CD4-positive, alpha-beta T cell treated with Interleukin-4 for 4 hours (primary cell): ENCODE data around the gene NDRG3.
A peak's percentile ranks its signal among the peaks of the same experiment; 100 is the strongest.
"Not testable (repeated sequence)": the region's sequence is repeated elsewhere in the genome, so short reads cannot be mapped to it uniquely, and the experiment has no call there.

Experiments used
- DNase-seq: peaks from one replicate; pipeline ENCODE4 v3.0.0-alpha.2; 2020

Gene NDRG3

GRCh38 chr20:36638876-36639400, 107.0 kb downstream of the NDRG3 start:
- DNase-seq: not testable (repeated sequence)

- no peak for DNase-seq
Observed at GRCh38 chr20:36634342-36634741, 111.5 kb downstream of the NDRG3 start.

GRCh38 chr20:36633285-36633772, 112.6 kb downstream of the NDRG3 start:
- no peak for DNase-seq

- no peak for DNase-seq
Observed at GRCh38 chr20:36632487-36633284, 113.2 kb downstream of the NDRG3 start.

- DNase-seq: no peak
Observed at GRCh38 chr20:36632147-36632486, 113.8 kb downstream of the NDRG3 start.

- no peak for DNase-seq
Observed at GRCh38 chr20:36631646-36632045, 114.2 kb downstream of the NDRG3 start.

GRCh38 chr20:36629719-36630681, 115.9 kb downstream of the NDRG3 start:
- DNase-seq: peak; percentile 43

- DNase-seq: peak; percentile 69
Observed at GRCh38 chr20:36628076-36628475, 117.8 kb downstream of the NDRG3 start.

GRCh38 chr20:36624944-36625324, 121.0 kb downstream of the NDRG3 start:
- no peak for DNase-seq

GRCh38 chr20:36624068-36624943, 121.6 kb downstream of the NDRG3 start:
- DNase-seq: no peak

- DNase-seq: no peak
Observed at GRCh38 chr20:36623444-36623843, 122.4 kb downstream of the NDRG3 start.

- no peak for DNase-seq
Observed at GRCh38 chr20:36620917-36621316, 125.0 kb downstream of the NDRG3 start.

GRCh38 chr20:36614781-36615557, 130.9 kb downstream of the NDRG3 start:
- no peak for DNase-seq

- DNase-seq: no peak
Observed at GRCh38 chr20:36613974-36614373, 131.9 kb downstream of the NDRG3 start.

GRCh38 chr20:36611625-36612024, 134.3 kb downstream of the NDRG3 start:
- DNase-seq: no peak

GRCh38 chr20:36608388-36608728, 137.5 kb downstream of the NDRG3 start:
- not testable (repeated sequence) for DNase-seq

GRCh38 chr20:36607586-36608387, 138.1 kb downstream of the NDRG3 start:
- no peak for DNase-seq

- no peak for DNase-seq
Observed at GRCh38 chr20:36606158-36607066, 139.5 kb downstream of the NDRG3 start.

- peak; percentile 98 for DNase-seq
Observed at GRCh38 chr20:36605399-36606157, 140.3 kb downstream of the NDRG3 start, which contains the start of gene RAB5IF. TSS of gene RAB5IF (plus strand) at chr20:36605779. CDS start at chr20:36605952, 173 bp downstream.
